Measurements from ENCODE around the gene MMP21. TPM values are rescaled to one million over a fixed set of nuclear protein-coding genes. Genes with fewer than 3 reads are reported as not detected.

The MMP21 gene
- total RNA-seq, 1 experiment from 2014 or later: 0.24 TPM

- DNase-seq: no peak
- no peaks in the 10 kb centered on the region for H3K4me1 Mint-ChIP-seq (ENCODE audit: low read depth, unreplicated experiment)
- H3K4me3 Mint-ChIP-seq (ENCODE audit: low read depth, unreplicated experiment): no peak overlapping the region
- H3K27ac Mint-ChIP-seq (ENCODE audit: unreplicated experiment): no peak overlapping the region
- no TSS peak for BruUV-seq (replicated peaks)
- CTCF ChIA-PET: no interaction called here
- no peaks in the 10 kb centered on the region for H3K9me3 Mint-ChIP-seq (ENCODE audit: low read depth, unreplicated experiment)
- no peaks in the 10 kb centered on the region for H3K27me3 Mint-ChIP-seq (ENCODE audit: unreplicated experiment)
- peaks cover 27% of the 10 kb centered on the region for H3K36me3 Mint-ChIP-seq (ENCODE audit: insufficient read depth, unreplicated experiment)
- no peak for TF ChIP-seq CTCF (IDR thresholded peaks at IDR 0.05; ENCODE audit: unreplicated experiment)
- intact Hi-C loops (cut with micrococcal nuclease; ENCODE audit: unreplicated experiment): no loop called here
These were observed 28.2 kb downstream of the MMP21 start for GRCh38 chr10:125747417-125747816.

GRCh38 chr10:125744909-125745308 is 30.7 kb downstream of the MMP21 start:
- intact Hi-C loops (cut with micrococcal nuclease; ENCODE audit: unreplicated experiment): no loop called here
- Mint-ChIP-seq H3K4me3 (ENCODE audit: low read depth, unreplicated experiment) (no peak overlapping the region), H3K27ac (ENCODE audit: unreplicated experiment) (no peak overlapping the region), H3K4me1 (ENCODE audit: low read depth, unreplicated experiment) (no peaks in the 10 kb centered on the region), H3K27me3 (ENCODE audit: unreplicated experiment) (no peaks in the 10 kb centered on the region), H3K36me3 (ENCODE audit: insufficient read depth, unreplicated experiment) (peaks cover 39% of the 10 kb centered on the region), H3K9me3 (ENCODE audit: low read depth, unreplicated experiment) (no peaks in the 10 kb centered on the region)
- TF ChIP-seq CTCF (IDR thresholded peaks at IDR 0.05; ENCODE audit: unreplicated experiment): no peak
- no peak for DNase-seq
- CTCF ChIA-PET: no interaction called here
- no TSS peak for BruUV-seq (replicated peaks)

- DNase-seq: no peak
- H3K27me3 Mint-ChIP-seq (ENCODE audit: unreplicated experiment): no peaks in the 10 kb centered on the region
- no peak overlapping the region for H3K27ac Mint-ChIP-seq (ENCODE audit: unreplicated experiment)
- BruUV-seq (replicated peaks): no TSS peak
- CTCF ChIA-PET: no interaction called here
- H3K9me3 Mint-ChIP-seq (ENCODE audit: low read depth, unreplicated experiment): no peaks in the 10 kb centered on the region
- no peak overlapping the region for H3K4me3 Mint-ChIP-seq (ENCODE audit: low read depth, unreplicated experiment)
- H3K4me1 Mint-ChIP-seq (ENCODE audit: low read depth, unreplicated experiment): no peaks in the 10 kb centered on the region
- peaks cover 27% of the 10 kb centered on the region for H3K36me3 Mint-ChIP-seq (ENCODE audit: insufficient read depth, unreplicated experiment)
- TF ChIP-seq CTCF (IDR thresholded peaks at IDR 0.05; ENCODE audit: unreplicated experiment): no peak
- intact Hi-C loops (cut with micrococcal nuclease; ENCODE audit: unreplicated experiment): no loop called here
These were observed 33.2 kb downstream of the MMP21 start for GRCh38 chr10:125742465-125742864.

GRCh38 chr10:125739994-125740679 is 35.5 kb downstream of the MMP21 start:
- intact Hi-C loops (cut with micrococcal nuclease; ENCODE audit: unreplicated experiment): no loop called here
- no peak for DNase-seq
- Mint-ChIP-seq H3K36me3 (ENCODE audit: insufficient read depth, unreplicated experiment) (peaks cover 35% of the 10 kb centered on the region), H3K4me1 (ENCODE audit: low read depth, unreplicated experiment) (no peaks in the 10 kb centered on the region), H3K9me3 (ENCODE audit: low read depth, unreplicated experiment) (no peaks in the 10 kb centered on the region), H3K27ac (ENCODE audit: unreplicated experiment) (no peak overlapping the region), H3K27me3 (ENCODE audit: unreplicated experiment) (no peaks in the 10 kb centered on the region), H3K4me3 (ENCODE audit: low read depth, unreplicated experiment) (no peak overlapping the region)
- no peak for TF ChIP-seq CTCF (IDR thresholded peaks at IDR 0.05; ENCODE audit: unreplicated experiment)
- CTCF ChIA-PET: no interaction called here
- no TSS peak for BruUV-seq (replicated peaks)
